Activated CD8-positive, alpha-beta memory T cell treated with anti-CD3 and anti-CD28 coated beads for 36 hours (primary cell): ENCODE data around the gene CEP112. TPM values are rescaled to one million over a fixed set of nuclear protein-coding genes. Genes with fewer than 3 reads are reported as not detected.
"Not testable (repeated sequence)": the region's sequence is repeated elsewhere in the genome, so short reads cannot be mapped to it uniquely, and the experiment has no call there.

Experiments
- CTCF ChIA-PET: fragments of 350-600 bp; sonication (Branson Sonifier 250); formaldehyde crosslinking; loops from one replicate; lab custom pipeline; 2021; ENCODE audit warnings: antibody characterized with exemption; lab: Charles Lee
- POLR2A ChIA-PET: fragments of 350-600 bp; sonication (Branson Sonifier 250); formaldehyde crosslinking; loops from one replicate; lab custom pipeline; 2021; ENCODE audit warnings: antibody characterized with exemption; lab: Charles Lee
- total RNA-seq, 2 experiments: library from RNA; stranded (reverse); gene quantifications; one replicate each; pipeline ENCODE4 v1.2.3, GENCODE V29; 2021

Gene CEP112
- total RNA-seq, 2 experiments from 2014 or later: 1.8 to 2.8 TPM

GRCh38 chr17:66171172-66171571 is 20.8 kb downstream of the CEP112 start:
- POLR2A ChIA-PET: no interaction called here
- CTCF ChIA-PET: no interaction called here

- ChIA-PET CTCF (no interaction called here), POLR2A (no interaction called here)
Measured at GRCh38 chr17:66169839-66170238, 22.1 kb downstream of the CEP112 start.

DNA sequence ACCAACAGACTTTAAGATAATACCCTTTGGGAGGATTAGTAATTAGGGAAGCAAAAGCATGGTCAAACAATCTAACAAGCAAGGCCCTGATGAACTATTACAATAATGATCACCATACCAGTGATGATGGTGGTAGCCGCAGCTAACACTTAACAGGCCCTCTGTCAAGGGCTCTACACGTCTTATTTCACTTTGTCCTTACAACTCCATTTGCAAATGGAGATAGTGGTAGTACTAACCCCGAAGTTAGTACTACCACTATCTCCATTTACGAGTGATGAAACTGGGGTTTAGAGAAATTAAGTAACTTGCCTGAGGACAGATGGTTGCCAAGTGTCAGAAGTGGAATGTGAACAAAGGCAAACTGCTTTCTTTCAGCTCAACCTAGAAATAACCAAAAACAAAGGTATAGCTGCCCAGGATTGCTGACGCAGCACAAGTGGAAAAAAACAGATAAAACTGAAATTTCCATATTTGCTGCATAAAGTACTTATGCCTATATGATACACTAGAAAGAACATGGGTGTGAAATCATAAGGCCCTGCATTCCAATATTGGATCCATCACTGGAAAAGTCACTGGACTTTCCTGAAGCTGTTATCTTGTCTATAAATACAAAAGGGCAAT is 24.6 kb downstream of the CEP112 start:
- CTCF ChIA-PET: interaction anchor here (1.6 kb wide), 1 partner anchor 873 kb away, joined by 4 read pairs; no protein-coding TSS in a partner anchor
- POLR2A ChIA-PET: no interaction called here

DNA sequence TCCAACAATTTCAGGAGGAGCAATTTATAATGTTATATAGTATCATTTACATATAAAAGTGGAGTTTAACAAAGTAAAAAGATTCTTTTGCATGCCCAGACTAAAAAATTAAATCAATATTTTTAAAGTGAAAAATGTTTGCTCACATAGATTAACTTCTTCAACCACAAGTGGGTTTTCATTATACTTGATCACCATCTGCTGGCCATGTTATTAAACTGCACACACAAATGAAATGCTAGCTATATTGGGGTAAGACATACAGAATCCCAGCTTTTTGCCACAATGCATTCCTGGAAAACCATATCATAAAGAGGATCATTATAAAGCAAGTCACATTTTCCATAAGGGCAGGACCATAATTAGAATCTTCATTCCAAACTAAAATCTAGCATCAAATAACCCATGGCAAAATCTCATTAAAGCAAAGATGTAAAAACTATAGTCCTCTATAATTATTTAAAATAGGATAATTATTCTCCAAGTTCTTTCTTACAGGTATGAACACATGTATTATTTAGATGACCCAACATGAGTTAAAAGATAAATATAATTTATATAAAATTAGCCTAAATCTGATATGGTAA is 26.3 kb downstream of the CEP112 start:
- CTCF ChIA-PET: interaction anchor here (1.2 kb wide), 1 partner anchor 871 kb away, joined by 4 read pairs; no protein-coding TSS in a partner anchor
- POLR2A ChIA-PET: no interaction called here

- POLR2A ChIA-PET, CTCF ChIA-PET: not testable (repeated sequence)
Measured at GRCh38 chr17:66155055-66155454, 36.9 kb downstream of the CEP112 start.

GRCh38 chr17:66152756-66153155 is 39.2 kb downstream of the CEP112 start:
- ChIA-PET POLR2A (no interaction called here), CTCF (no interaction called here)

GRCh38 chr17:66150708-66151107 is 41.2 kb downstream of the CEP112 start:
- ChIA-PET CTCF (no interaction called here), POLR2A (no interaction called here)

DNA sequence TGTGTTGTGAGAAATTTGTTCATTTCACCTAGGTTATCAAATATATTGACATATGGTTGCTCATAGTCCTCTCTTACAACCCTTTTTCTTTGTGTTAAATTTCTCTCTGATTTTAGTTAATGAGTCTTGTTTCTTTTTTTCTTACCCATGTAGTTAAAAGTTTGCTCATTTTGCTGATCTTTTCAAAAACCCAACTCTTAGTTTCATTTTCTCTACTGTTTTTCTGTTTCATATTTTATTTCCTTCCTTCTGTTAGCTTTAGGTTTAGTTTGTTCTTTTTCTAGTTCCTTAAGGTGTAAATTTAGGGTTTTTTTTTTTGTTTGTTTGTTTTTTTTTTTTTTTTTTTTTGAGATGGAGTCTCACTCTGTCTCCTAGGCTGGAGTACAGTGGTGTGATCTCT is 42.4 kb downstream of the CEP112 start:
- ChIA-PET POLR2A (no interaction called here), CTCF (interaction anchor here (0.6 to 0.7 kb wide), 2 partner anchors 217 to 910 kb away, joined by 3 to 4 read pairs; no protein-coding TSS in a partner anchor)

GRCh38 chr17:66146394-66146793 is 45.5 kb downstream of the CEP112 start:
- ChIA-PET CTCF (no interaction called here), POLR2A (no interaction called here)

DNA sequence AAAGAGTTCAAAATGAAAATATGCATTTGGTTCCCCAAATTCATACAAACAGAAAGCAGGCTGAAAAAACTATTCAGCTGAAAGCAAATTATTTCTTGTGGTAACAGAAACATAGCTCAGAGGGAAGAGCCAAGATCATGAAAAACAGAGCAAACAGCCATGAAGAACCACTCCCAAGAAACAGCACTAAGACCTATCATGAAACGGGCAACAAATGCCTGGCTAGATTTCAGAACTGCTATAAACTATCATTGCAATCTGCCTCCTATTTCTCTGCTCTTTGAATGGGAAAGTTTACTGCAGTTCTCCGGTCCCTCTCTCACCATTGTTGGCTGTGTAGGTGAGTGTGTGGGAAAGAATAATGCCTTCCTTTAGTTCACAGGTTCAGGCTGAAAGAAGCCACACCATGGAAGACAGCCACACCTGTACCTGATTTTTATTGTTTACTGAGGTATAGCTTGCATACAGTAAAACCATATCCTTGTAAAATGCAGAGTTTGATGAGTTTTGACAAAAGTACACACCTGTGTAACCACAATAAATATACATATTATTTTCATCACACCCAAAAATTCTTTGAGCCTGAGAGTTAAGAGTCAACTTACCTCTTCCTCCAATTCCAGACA is 48.2 kb downstream of the CEP112 start:
- ChIA-PET CTCF (interaction anchor here (0.6 kb wide), 1 partner anchor 161 kb away, joined by 3 read pairs; no protein-coding TSS in a partner anchor), POLR2A (no interaction called here)

GRCh38 chr17:66142428-66142827 is 49.5 kb downstream of the CEP112 start:
- ChIA-PET CTCF (no interaction called here), POLR2A (no interaction called here)

GRCh38 chr17:66138120-66138519 is 53.8 kb downstream of the CEP112 start:
- POLR2A ChIA-PET: no interaction called here
- CTCF ChIA-PET: no interaction called here

DNA sequence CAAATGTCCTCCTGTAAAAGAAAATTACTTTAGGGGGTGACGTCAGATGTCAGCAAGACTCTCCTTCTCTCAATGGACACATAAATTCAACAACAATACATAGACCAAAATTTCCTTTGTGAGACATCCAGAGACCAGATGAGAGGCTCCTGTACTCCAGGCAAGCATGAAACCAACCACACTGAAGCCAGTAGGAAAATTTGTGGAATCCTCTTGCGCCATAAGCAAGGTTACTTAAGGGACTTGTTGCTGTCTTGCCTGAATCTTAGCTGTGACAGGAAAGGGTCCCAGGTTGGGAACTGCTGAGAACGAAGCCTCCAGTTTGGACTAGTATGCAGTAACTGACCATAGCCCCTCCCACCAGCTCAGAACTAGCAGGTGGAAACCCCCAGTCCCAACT is 56.0 kb downstream of the CEP112 start:
- CTCF ChIA-PET: no interaction called here
- POLR2A ChIA-PET: interaction anchor here (0.6 kb wide), 1 partner anchor 1485 kb away, joined by 4 read pairs; no protein-coding TSS in a partner anchor

- POLR2A ChIA-PET: no interaction called here
- CTCF ChIA-PET: no interaction called here
Measured at GRCh38 chr17:66135219-66135618, 56.7 kb downstream of the CEP112 start.

GRCh38 chr17:66129759-66130158 is 62.2 kb downstream of the CEP112 start:
- CTCF ChIA-PET: interaction anchor here (0.7 kb wide), 1 partner anchor 1879 kb away, joined by 3 read pairs; no protein-coding TSS in a partner anchor
- POLR2A ChIA-PET: no interaction called here

GRCh38 chr17:66126231-66126630 is 65.7 kb downstream of the CEP112 start:
- CTCF ChIA-PET: no interaction called here

DNA sequence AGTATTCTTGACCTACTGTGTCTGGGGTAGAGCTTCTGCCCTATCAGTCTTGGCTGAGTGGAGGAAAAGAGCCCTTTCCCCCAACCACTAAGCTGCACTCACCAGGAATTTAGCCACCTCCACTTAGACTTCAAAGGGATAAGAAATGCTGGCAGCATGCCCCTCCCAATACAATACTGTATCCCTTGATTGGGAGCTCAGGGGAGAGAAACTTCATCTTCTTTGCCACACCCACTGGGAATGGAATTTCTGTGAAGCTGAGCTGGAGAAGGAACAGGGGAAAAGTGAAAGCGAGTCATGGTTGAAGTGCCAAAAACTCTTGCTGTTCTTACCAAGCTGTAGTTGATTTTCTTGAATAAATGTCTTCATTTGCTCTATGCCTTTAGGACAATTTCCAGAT is 68.8 kb downstream of the CEP112 start:
- ChIA-PET POLR2A (no interaction called here), CTCF (no interaction called here)

More at GRCh38 chr17:66126231-66126630, 65.7 kb downstream of the CEP112 start:
- POLR2A ChIA-PET: no interaction called here

GRCh38 chr17:66115246-66115645 is 76.7 kb downstream of the CEP112 start:
- ChIA-PET POLR2A (no interaction called here), CTCF (no interaction called here)

- ChIA-PET POLR2A (no interaction called here), CTCF (no interaction called here)
Measured at GRCh38 chr17:66114609-66115008, 77.3 kb downstream of the CEP112 start.

DNA sequence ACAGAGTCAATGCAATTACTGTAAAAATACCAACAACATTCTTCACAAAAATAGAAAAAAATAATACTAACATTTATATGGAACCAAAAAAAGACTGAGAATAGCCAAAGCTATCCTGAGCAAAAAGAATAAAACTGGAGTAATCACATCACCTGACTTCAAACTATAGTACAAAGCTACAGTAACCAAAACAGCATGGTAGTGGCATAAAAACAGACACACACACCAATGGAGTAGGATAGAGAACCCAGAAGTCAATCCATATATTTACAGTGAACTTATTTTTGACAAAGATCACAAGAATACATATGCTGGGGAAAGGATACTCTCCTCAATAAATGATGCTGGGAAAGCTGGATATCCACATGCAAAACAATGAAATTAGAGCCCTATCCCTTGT is 84.2 kb downstream of the CEP112 start:
- ChIA-PET CTCF (no interaction called here), POLR2A (no interaction called here)

GRCh38 chr17:66098040-66098439 is 93.9 kb downstream of the CEP112 start:
- ChIA-PET CTCF (no interaction called here), POLR2A (no interaction called here)
